Mucosa of rectum (tissue), 2 donors: ENCODE data around the gene CYP46A1.

Experiments used
- H3K27ac ChIP-seq, 2 donors: one replicate each; pipeline ENCODE4 v1.7.0; 2013; ENCODE audit warnings: inconsistent platforms in 2 of 2, low read depth in 2 of 2, low read length in 2 of 2
- H3K27me3 ChIP-seq, 2 donors: one replicate each; pipeline ENCODE4 v1.7.0; 2013; ENCODE audit warnings: low read length in 2 of 2; ENCODE audit not compliant: control insufficient read depth in 2 of 2, insufficient read depth in 2 of 2
- H3K36me3 ChIP-seq, 2 donors: one replicate each; pipeline ENCODE4 v1.7.0; 2013; ENCODE audit warnings: low read length in 2 of 2; ENCODE audit not compliant: control insufficient read depth in 2 of 2, insufficient read depth in 2 of 2
- H3K4me1 ChIP-seq, 2 donors: one replicate each; pipeline ENCODE4 v1.7.0; 2013; ENCODE audit warnings: low read length in 2 of 2, mild to moderate bottlenecking in 1 of 2; ENCODE audit not compliant: control insufficient read depth in 2 of 2, insufficient read depth in 2 of 2
- H3K4me3 ChIP-seq, 2 donors: one replicate each; pipeline ENCODE4 v1.7.0; 2013; ENCODE audit warnings: low read length in 2 of 2
- H3K9ac ChIP-seq, 2 donors: one replicate each; pipeline ENCODE4 v1.7.0; 2013; ENCODE audit warnings: low read length in 2 of 2, low read depth in 1 of 2, mild to moderate bottlenecking in 1 of 2
- H3K9me3 ChIP-seq, 2 donors: one replicate each; pipeline ENCODE4 v1.7.0; 2013; ENCODE audit warnings: low read length in 2 of 2; ENCODE audit not compliant: control insufficient read depth in 2 of 2
- donor health status: healthy.
- donor health status: Normal muscosa, but diverticular disease.

CYP46A1 gene

DNA sequence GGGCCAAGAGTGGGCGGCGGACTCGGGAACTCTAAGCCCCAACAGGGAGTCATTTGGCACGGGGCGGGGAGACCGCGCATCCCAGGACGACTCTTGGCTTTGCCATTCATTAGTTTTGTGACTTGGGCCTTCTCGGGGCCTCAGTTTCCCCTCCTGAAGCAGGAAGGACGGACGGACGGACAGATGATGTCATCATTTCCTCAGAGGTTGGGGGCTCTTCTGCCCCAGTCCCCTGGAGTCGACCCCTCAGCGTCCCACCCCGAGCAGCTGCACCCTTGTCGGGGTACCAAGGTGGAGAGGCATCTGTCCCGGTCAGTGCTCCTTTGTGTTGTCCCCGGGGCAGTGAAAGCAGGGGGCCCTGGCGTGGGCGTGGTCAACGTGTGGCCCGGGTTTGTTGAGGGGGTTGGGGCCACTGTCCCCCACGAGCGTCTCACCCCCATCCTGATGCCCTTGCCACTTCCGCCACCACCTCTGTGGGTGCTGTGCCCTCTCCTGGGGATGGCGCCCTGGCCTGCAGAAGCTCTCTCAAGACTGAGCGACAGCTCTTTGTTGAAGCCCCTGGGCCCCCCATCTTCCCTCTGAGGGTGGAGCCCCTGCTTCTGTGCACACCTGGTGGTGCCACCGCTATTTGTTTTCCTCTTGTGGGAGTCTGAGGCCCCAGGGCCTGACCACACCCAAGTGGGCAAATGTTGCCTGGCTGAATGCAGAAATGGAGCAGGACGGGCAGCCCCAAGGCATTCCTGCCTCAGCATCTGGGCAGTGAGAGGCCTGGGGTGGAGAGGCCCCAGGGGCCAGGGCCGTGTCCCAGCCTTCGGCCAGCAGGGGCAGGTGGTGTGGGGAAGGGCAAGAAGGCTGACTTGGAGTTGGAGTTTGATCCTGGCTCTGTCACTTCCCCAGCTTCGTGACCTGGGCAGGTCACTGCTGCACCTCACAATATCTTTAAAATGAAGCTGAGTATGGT is 38.3 kb upstream of the CYP46A1 start:
- Histone ChIP-seq H3K9me3 (no peaks in the 10 kb centered on the region), H3K27me3 (peaks cover 12 to 18% of the 10 kb centered on the region in 2 donors), H3K36me3 (no peaks in the 10 kb centered on the region), H3K4me1 (no peaks in the 10 kb centered on the region), H3K9ac (peak overlapping the region in 1 of 2 donors; percentile 56), H3K27ac (no peak overlapping the region), H3K4me3 (peak overlapping the region; percentile 37 to 50)

DNA sequence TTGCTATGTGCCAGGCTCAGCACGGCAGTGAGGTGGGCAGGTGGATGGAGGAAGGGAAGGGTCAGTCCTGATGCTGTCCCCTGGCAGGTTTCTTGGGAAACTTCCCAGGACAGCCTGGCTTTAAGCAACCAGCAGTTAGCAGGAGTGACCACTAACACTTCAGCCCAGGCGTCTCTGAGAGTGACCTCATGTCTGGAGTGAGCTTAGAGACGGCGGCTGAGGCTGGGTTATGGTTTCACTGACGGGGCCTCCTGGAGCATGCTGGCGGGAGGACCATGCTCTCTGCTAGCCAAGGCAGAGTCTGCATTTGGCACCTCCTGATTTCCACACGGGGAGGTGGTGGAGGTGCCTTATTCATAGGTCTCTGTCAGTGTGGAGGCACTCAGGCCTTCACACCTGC is 36.7 kb upstream of the CYP46A1 start:
- Histone ChIP-seq H3K36me3 (no peaks in the 10 kb centered on the region), H3K4me3 (no peak overlapping the region), H3K9me3 (no peaks in the 10 kb centered on the region), H3K27ac (no peak overlapping the region), H3K27me3 (peaks cover 12 to 18% of the 10 kb centered on the region in 2 donors), H3K9ac (no peak overlapping the region), H3K4me1 (no peaks in the 10 kb centered on the region)

DNA sequence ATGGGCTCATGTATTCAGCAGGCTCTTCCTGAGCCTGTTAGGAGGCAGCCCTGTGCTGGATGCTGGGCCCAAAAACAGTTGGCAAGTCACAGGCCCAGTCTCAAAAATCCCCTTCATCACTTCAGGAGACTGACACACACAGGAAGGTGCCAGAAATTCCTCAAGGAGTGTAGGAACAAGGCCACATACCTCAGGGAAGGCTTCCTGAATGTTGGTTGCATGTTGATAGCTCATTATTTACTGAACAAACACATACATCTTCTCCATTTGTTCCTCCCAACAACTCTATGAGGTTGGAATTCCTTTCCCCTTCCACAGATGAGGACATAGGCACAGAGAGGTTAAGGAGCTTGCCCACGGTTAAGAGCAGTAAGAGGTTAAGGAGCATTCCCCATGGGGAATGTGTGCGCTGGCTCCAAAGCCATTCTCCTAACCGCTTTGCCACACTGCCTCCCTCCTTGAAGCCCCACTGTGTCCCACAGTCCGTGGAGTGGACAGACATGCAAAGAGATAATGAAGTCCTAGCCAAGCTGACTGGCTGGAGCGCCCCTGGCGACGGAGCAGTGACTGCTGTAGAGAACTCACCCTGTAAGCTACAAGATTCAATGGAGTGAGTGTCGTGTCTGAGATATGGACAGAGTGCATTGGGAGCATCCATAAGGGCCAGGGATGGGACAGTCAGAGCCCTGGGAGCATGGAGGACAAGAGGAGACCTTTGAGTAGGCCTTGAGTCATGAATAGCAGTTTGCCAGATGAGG is 35.9 kb upstream of the CYP46A1 start:
- H3K36me3 ChIP-seq = no peaks in the 10 kb centered on the region
- no peaks in the 10 kb centered on the region for H3K4me1 ChIP-seq
- no peak overlapping the region for H3K27ac ChIP-seq
- H3K9ac ChIP-seq = no peak overlapping the region
- no peak overlapping the region for H3K4me3 ChIP-seq
- peaks cover 12 to 18% of the 10 kb centered on the region in 2 donors for H3K27me3 ChIP-seq
- no peaks in the 10 kb centered on the region for H3K9me3 ChIP-seq

DNA sequence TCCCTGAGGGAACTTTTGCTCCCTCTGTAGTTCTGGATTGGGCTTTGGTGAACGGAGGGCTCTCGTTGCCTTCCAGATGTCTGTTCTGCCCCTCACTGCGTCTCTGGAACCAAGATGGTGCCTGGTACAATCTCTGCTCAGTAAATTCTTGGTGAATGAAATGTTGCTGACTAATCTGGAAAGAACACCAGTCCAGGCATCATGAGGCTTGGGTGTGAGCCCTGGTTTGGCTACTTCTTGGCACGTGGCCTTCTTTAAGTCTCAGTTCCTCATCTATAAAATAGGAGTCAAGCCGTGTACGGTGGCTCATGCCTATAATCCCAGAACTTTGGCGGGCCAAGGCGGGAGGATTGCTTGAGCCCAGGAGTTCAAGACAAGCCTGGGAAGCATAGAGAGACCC is 34.9 kb upstream of the CYP46A1 start:
- Histone ChIP-seq H3K4me1 (no peaks in the 10 kb centered on the region), H3K9ac (no peak overlapping the region), H3K9me3 (no peaks in the 10 kb centered on the region), H3K27me3 (peaks cover 12 to 14% of the 10 kb centered on the region in 2 donors), H3K36me3 (no peaks in the 10 kb centered on the region), H3K27ac (no peak overlapping the region), H3K4me3 (no peak overlapping the region)

DNA sequence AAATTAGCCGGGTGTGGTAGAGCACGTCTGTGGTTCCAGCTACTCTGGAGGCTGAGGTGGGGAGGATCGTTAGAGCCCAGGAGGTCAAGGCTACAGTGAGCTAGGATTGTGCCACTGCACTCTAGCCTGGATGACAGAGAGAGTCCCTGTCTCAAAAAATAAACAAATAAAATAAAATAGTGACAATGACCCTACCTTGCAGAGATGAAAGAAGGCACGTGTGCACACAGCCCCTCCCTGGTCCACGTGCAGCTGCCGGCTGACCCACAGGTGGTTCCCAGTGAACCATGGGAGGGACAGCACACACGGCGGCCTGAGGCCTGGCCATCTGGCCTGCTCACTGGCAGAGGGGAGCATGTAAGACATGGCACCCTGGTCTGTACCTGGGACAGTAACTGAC is 34.5 kb upstream of the CYP46A1 start:
- H3K9ac ChIP-seq = no peak overlapping the region
- H3K36me3 ChIP-seq = no peaks in the 10 kb centered on the region
- no peak overlapping the region for H3K27ac ChIP-seq
- H3K9me3 ChIP-seq = no peaks in the 10 kb centered on the region
- H3K4me3 ChIP-seq = no peak overlapping the region
- H3K4me1 ChIP-seq = no peaks in the 10 kb centered on the region
- H3K27me3 ChIP-seq = peaks cover 9 to 10% of the 10 kb centered on the region in 2 donors

DNA sequence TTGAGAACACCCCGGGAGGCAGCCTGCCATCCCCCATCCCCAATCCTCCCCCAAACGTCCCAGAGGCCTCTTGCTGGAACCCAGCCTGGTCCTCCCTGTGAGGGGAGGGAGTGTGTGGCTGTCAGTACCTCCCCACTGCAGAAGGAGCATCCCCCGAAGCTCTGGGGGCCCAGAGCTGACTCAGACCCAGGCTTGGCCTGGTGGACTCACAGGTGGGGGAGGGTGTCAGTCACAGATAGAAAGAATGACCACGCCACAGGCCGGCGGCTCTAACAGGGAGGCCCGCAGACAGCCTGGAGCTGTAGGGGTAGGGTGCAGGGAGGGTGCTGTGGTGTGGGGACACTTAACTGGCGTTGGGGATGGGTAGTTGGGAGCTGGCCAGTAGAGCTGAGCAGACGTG is 33.9 kb upstream of the CYP46A1 start:
- Histone ChIP-seq H3K36me3 (no peaks in the 10 kb centered on the region), H3K9me3 (no peaks in the 10 kb centered on the region), H3K4me1 (no peaks in the 10 kb centered on the region), H3K9ac (no peak overlapping the region), H3K4me3 (no peak overlapping the region), H3K27me3 (peaks cover 6 to 10% of the 10 kb centered on the region in 2 donors), H3K27ac (no peak overlapping the region)

DNA sequence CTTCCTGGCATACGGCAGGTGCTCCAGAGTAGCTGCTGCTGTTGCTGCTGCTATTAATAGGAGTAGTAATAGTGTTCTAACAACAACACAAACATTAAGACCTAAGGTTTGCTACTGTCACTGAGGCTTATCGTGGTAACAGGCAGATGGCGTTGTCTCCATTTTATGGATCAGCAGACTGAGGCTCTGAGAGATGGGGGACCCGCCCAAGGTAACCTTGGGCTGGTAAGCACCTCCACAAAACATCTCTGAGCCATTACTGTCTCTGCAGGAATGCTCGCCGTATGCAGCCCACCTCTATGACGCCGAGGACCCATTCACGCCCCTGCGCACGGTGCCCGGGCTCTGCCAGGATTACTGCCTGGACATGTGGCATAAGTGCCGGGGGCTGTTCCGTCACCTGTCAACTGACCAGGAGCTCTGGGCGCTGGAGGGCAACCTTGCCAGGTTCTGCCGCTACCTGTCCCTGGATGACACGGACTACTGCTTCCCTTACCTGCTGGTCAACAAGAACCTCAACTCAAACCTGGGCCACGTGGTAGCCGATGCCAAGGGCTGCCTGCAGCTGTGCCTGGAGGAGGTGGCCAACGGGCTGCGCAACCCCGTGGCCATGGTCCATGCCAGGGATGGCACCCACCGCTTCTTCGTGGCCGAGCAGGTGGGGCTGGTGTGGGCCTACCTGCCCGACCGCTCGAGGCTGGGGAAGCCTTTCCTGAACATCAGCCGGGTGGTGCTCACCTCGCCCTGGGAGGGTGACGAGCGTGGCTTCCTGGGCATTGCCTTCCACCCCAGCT is 31.9 kb upstream of the CYP46A1 start:
- Histone ChIP-seq H3K9ac (no peak overlapping the region), H3K4me3 (no peak overlapping the region), H3K36me3 (no peaks in the 10 kb centered on the region), H3K27me3 (peaks cover 0 to 7% of the 10 kb centered on the region in 2 donors), H3K27ac (no peak overlapping the region), H3K9me3 (no peaks in the 10 kb centered on the region), H3K4me1 (no peaks in the 10 kb centered on the region)

DNA sequence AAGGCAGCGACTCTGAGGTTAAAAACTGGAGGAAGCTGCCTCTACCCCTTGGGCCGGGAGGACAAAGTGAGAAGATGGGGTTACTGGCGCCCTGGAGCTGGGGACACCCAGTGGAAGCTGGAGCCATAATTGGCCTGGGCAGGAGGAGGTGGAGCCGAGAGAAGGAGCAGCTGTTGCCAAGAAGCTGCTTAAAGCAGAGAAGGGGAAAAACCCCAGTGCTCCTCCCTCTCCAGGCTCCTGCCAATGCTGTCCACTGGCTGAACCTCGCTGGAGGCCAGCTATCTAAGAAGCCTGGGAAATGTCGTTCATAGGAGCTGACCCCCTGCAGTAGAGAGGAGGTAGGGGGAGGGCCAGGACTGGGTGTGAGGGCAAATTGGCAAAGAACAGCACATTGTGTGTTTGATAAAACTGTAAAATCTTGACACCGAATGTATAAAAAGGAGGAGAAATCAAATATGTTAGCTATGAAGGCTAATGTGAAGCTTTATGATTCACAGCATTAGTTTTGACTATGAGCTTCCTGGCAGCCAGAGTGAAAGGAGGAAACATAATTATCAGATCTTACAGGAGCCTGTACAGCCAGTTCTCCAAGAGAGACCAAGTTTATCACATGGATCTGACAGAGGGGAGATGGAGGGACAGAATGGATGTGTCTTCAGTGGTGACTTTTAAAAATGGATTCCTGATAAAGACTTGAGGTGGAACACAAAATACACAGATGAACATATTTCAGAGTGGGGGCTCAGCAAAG is 29.7 kb upstream of the CYP46A1 start:
- Histone ChIP-seq H3K9ac (no peak overlapping the region), H3K27me3 (peaks cover 9 to 17% of the 10 kb centered on the region in 2 donors), H3K36me3 (no peaks in the 10 kb centered on the region), H3K4me3 (no peak overlapping the region), H3K4me1 (no peaks in the 10 kb centered on the region), H3K9me3 (no peaks in the 10 kb centered on the region), H3K27ac (no peak overlapping the region)

DNA sequence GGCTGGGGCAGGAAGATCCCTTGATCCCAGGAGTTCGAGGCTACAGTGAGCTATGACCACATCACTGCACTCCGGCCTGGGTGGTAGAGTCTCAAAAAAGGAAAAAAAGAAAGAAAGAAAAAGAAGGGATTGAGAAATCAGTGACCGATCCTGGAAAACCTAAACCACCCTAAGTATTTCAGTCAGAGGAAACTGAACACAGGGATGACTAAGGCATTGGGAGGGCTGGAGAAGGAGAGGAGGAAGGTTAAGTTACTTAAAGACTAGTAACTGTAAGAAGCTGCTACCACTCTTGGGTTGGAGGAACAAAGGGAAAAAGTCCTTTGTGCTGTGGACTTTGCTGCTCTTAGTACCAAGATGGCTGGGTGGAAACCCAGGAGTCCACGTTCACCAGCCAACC is 28.6 kb upstream of the CYP46A1 start:
- Histone ChIP-seq H3K9ac (no peak overlapping the region), H3K27ac (no peak overlapping the region), H3K9me3 (no peaks in the 10 kb centered on the region), H3K27me3 (peaks cover 9 to 23% of the 10 kb centered on the region in 2 donors), H3K36me3 (no peaks in the 10 kb centered on the region), H3K4me1 (no peaks in the 10 kb centered on the region), H3K4me3 (no peak overlapping the region)
